Measurements from ENCODE around the gene LRRC18.

The LRRC18 gene

DNA sequence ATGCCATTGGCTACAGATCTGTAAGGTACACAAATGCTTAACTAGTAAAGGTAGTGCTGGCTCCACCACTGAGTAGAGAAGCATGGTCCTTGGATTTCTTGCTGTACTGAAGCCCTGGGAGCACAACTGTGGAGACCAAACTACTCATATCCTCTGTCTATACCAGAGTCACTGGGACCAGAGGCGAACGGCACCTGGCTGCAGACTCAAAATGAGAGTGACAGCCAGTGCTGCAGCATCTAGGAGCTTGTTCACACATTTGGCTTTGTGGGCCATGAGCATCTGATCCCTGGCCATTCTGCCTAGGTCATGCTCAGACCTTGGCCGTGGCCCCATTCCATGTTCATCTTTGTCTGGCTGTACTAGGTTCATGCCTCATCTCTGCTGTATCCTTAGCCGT, 31.9 kb downstream of the LRRC18 start:
- DNase-seq (ENCODE audit: low read depth in 2 of 2) = no peak

- no peak for DNase-seq (ENCODE audit: low read depth in 2 of 2)
Measured at GRCh38 chr10:48906841-48907240, 32.8 kb downstream of the LRRC18 start.

GRCh38 chr10:48905311-48905710, 34.3 kb downstream of the LRRC18 start:
- DNase-seq (ENCODE audit: low read depth in 2 of 2) = no peak

DNA sequence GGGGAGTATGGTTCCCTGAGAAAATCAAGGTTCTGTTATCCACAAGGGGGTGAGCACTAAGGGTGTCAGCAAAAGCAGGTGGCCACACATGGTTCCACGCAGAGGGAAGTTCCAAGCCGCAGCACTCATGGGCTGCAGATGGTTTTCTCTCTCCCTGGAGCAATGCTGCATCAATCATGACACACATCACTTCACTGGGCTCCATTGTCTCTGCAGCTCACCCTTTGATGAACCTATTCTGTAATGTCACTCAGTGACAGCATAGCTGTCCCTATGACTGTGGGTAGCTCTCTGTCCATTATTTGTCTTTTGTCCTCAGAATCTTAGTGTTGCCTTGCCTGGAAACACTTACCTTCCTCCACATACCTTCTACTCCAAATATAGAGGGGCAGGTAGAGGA, 34.8 kb downstream of the LRRC18 start:
- DNase-seq (ENCODE audit: low read depth in 2 of 2) = no peak

DNA sequence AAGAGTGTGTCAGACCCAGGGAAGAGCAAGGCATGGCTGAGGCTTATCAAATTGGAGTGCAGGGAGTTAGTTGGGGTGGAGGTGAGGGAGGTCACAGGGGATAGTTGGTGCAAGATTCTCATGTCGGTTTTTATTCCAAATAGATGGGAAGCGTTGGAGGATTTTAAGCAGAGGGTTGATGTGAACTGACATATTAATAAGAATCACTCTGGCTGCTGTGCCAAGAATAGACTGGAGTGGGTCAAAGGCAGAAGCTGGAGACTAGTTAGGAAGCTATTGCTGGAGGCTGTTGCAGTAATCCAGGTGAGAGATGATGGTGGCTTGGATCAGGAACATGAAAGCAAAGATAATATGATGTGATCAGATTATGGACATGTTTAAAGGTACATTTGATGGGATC, 36.5 kb downstream of the LRRC18 start:
- DNase-seq (ENCODE audit: low read depth in 2 of 2) = no peak

DNA sequence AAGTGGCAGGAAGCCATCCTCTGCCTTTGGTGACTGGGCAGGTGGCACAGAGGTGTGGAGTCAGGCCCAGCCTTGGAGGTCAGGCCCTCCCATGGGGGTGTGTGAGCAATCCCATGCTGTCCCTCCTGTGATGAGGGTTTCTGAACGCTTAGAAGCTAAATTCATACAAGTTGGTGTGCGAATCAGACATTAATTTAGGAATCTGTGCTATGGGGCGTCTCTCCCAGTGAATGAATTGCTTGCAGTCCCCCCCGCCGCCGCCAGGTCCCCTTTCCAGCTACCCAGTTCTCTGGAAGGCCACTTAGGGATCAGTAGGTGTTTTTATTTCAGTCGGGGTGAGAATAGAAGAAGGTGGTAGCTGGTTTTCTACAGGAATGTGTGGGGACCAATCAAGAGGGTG, 37.5 kb downstream of the LRRC18 start:
- DNase-seq (ENCODE audit: low read depth in 2 of 2) = no peak

DNA sequence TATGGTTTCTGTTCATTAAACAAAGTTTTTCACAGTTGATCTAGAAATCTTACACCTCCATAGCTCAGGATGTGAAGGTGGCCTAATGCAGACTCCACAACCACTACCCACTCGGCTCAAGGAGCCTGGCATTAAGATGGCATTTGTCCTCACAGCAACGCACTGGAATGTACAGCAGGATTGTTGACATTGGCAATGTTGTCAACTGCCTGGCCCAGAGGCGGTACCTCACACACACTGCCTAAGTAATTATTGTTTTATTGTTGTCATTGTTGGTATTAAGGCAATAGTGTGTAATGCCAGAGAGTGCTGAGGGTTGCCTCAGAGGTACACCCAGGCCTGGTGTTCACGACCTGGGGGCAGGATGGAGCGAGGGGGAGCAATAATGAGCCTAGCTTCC, 38.3 kb downstream of the LRRC18 start:
- DNase-seq (ENCODE audit: low read depth in 2 of 2) = no peak

- DNase-seq (ENCODE audit: low read depth in 2 of 2) = no peak
Measured at GRCh38 chr10:48900371-48900801, 39.3 kb downstream of the LRRC18 start.

GRCh38 chr10:48899781-48900180, 39.9 kb downstream of the LRRC18 start:
- DNase-seq (ENCODE audit: low read depth in 2 of 2) = no peak

- DNase-seq (ENCODE audit: low read depth in 2 of 2) = no peak
Measured at GRCh38 chr10:48898426-48898825, 41.2 kb downstream of the LRRC18 start.

GRCh38 chr10:48897441-48897790, 42.2 kb downstream of the LRRC18 start:
- no peak for DNase-seq (ENCODE audit: low read depth in 2 of 2)

- DNase-seq (ENCODE audit: low read depth in 2 of 2) = no peak
Measured at GRCh38 chr10:48896756-48897440, 42.7 kb downstream of the LRRC18 start.

DNA sequence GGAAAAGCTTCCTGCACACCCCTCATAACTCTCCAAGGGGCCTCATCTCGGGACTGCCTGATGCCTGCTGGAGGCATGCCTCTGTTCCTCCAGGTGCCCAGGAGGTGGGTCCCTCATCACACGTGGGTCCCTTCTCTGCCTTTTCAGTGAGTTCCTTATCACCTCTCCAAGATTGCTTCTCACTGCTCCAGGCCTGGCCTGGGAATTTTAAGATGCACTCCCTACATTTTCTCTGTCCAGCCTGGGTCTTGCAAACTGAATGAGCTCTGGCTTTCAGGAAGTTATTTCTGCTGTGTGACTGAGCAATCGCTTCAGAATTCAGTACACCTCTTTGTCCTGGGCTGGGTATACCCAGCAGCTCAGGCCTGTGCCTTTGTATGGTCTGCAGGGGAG, 43.8 kb downstream of the LRRC18 start:
- DNase-seq (ENCODE audit: low read depth in 2 of 2) = no peak

DNA sequence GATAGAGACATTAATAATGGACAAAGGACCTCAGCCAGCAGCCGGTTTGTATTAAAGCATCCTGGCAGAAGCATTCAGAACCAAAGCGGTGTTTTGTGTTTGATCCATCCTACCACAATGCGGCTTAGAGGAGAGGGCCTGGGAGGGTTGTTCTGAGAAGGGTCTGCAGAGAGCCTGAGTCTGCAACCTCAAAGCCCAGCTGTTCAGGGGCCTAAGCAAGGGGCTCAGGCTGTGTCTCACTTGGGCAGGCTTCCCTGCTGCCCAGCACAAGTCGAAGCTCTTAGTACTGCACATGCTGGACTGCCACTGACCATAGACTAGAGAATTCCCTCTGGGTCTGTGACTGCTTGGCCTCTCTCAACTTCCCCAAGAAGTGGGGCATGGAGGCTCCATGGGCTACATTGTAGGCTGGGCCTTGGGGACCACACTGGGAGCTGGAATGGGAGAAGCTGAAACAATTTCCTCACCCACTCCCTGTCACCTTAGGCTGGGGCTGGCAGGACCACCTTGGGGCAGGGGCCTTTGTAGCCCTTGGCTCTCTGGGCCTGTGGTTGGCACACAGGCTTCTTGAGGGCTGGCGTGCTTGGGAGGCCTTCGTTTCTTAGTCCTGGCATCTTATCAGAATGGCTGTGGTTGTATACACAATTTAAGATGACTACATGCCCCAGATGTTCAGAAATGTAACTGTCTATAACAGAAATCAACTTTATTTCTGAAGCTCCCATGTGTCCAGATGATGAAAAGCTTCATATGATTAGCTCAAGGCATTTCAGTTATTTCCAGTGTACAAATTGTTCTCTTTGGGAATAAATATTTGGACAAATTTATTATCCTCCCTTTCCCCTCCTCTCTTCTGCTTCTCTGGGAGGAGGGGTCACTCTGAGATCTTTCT, 44.5 kb downstream of the LRRC18 start:
- DNase-seq (ENCODE audit: low read depth in 2 of 2) = no peak

- DNase-seq (ENCODE audit: low read depth in 2 of 2) = no peak
Measured at GRCh38 chr10:48890888-48891850, 48.5 kb downstream of the LRRC18 start.

DNA sequence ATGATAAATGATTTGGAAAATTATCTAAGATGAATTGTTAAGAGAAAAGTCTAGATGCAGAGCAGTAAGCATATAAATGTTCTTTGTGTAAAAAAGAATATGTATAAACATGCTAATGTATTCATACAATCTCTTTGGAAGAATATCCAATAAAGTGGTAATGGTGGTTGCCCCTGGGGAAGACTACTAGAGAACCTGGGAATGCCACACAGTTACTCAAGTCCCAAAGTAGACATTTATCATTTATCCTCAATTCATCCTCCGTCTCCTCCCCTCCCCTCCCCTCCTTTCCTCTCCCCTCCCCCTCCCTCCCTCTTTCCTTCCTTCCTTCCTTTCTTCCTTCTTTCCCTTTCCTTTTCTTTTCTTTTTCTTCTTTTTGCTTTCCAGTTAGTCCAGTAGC, 51.7 kb downstream of the LRRC18 start:
- DNase-seq (ENCODE audit: low read depth in 2 of 2) = no peak

- DNase-seq (ENCODE audit: low read depth in 2 of 2) = no peak
Measured at GRCh38 chr10:48885376-48885775, 54.3 kb downstream of the LRRC18 start.

- no peak for DNase-seq (ENCODE audit: low read depth in 2 of 2)
Measured at GRCh38 chr10:48884179-48885045, 55.2 kb downstream of the LRRC18 start.

GRCh38 chr10:48883701-48884100, 55.9 kb downstream of the LRRC18 start:
- no peak for DNase-seq (ENCODE audit: low read depth in 2 of 2)

DNA sequence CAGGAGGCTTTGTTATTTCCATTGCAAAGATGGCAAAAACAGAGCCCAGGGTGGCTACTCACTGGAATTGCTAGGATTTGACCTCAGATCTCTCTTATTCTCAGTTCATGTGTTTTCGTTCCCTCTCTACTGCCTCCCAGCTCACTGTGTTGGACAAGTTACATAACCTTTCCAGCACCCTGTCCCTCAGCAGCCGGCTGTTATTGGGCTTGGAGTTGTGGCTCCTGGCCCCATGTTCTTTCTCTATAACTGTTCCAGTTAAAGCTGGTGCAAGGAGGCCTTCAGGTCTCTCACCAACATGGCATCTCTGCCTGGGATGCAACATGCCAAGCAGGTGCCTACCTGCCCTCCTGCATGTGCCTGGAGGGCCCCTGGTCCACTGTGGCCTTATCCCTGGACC, 56.8 kb downstream of the LRRC18 start:
- DNase-seq (ENCODE audit: low read depth in 2 of 2) = no peak

DNA sequence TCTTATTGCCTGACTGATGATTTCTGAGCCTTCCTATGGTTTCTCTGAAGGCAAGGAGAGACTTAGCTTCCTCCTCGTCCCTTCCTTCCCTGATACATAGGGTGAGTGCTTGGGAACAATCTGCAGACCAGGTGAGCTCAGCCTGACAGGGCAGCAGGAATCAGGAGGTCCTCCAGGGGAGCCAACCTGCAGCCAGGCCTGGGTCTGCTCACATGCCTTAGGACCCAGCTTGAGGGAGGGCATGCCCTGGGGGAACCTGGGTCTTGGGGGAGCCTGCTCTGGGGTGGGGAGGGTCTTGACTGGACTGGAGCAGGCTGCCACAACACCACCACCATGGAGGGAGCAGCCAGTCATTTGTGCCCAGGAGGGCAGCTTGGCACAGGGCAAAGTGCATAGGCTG, 57.7 kb downstream of the LRRC18 start:
- DNase-seq (ENCODE audit: low read depth in 2 of 2) = no peak
